ENCODE results near the gene CNTLN. TPM values are rescaled to one million over a fixed set of nuclear protein-coding genes. Genes with fewer than 3 reads are reported as not detected.

CNTLN gene
- polyA plus RNA-seq, 2 of the 4 experiments (the other 2 are of a cell fraction) = 8.5 to 11.9 TPM

GRCh38 chr9:17130291-17130690 is 4.5 kb upstream of the CNTLN start:
- Histone ChIP-seq H3K9me3 (no peaks in the 10 kb centered on the region), H3K27ac (no peak overlapping the region), H3K4me3 (no peak overlapping the region), H3K4me1 (peaks cover 5% of the 10 kb centered on the region), H3K4me2 (no peak overlapping the region)
- CTCF ChIA-PET = interaction anchor here (0.6 kb wide), 1 partner anchor 89 kb away, joined by 3 read pairs; no protein-coding TSS in a partner anchor
- WGBS (ENCODE audit: missing lambda C conversion rate) = 72% methylated on average over 4 of the region's 4 CpGs
- no peak for ATAC-seq
- POLR2A ChIA-PET = no interaction called here
- DNase-seq (ENCODE audit: low read depth in 1 of 2, low spot score in 1 of 2) = no peak
- FAIRE-seq = no peak
- no peak for TF ChIP-seq EHMT2 (IDR thresholded peaks at IDR 0.05; ENCODE audit: low read depth)

- Histone ChIP-seq H3K4me3 (no peak overlapping the region), H3K4me2 (no peak overlapping the region), H3K27ac (no peak overlapping the region), H3K9me3 (no peaks in the 10 kb centered on the region), H3K4me1 (peaks cover 5% of the 10 kb centered on the region)
- no peak for FAIRE-seq
- no peak for TF ChIP-seq SREBF2 (IDR thresholded peaks at IDR 0.05)
- no peak for TF ChIP-seq ZSCAN20 (CRISPR knock-in tag; IDR thresholded peaks at IDR 0.05)
- no peak for TF ChIP-seq RARB (CRISPR knock-in tag; IDR thresholded peaks at IDR 0.05)
- TF ChIP-seq PBX3 (IDR thresholded peaks at IDR 0.05) = no peak
- no peak for TF ChIP-seq CEBPB (IDR thresholded peaks at IDR 0.05)
- no peak for TF ChIP-seq CBX8 (IDR thresholded peaks at IDR 0.05)
- no peak for TF ChIP-seq MAZ (IDR thresholded peaks at IDR 0.05; ENCODE audit: borderline replicate concordance, low read depth, low read length)
- TF ChIP-seq MYC (IDR thresholded peaks at IDR 0.05; ENCODE audit: borderline replicate concordance, low read length) = no peak
- no peak for TF ChIP-seq MAX (IDR thresholded peaks at IDR 0.05)
- no peak for TF ChIP-seq NFE2L2 (conservative IDR thresholded peaks at IDR 0.05; ENCODE audit: low read length)
- no peak for TF ChIP-seq ZNF302 (CRISPR knock-in tag; IDR thresholded peaks at IDR 0.05)
- no peak for TF ChIP-seq USF2 (IDR thresholded peaks at IDR 0.05)
- TF ChIP-seq JUNB (IDR thresholded peaks at IDR 0.05) = no peak
- no peak for TF ChIP-seq CHD2 (IDR thresholded peaks at IDR 0.05; ENCODE audit: low read length, partially characterized antibody)
- TF ChIP-seq KDM5A (IDR thresholded peaks at IDR 0.05) = no peak
- TF ChIP-seq HEYL (CRISPR knock-in tag; IDR thresholded peaks at IDR 0.05) = no peak
- TF ChIP-seq EHMT2 (IDR thresholded peaks at IDR 0.05; ENCODE audit: low read depth) = no peak
- no peak for TF ChIP-seq POLR2AphosphoS2 (conservative IDR thresholded peaks at IDR 0.05; ENCODE audit: low read length)
- ChIA-PET POLR2A (no interaction called here), CTCF (interaction anchor here (0.6 kb wide), 1 partner anchor 88 kb away, joined by 3 read pairs; no protein-coding TSS in a partner anchor)
- no peak for DNase-seq (ENCODE audit: low read depth in 1 of 2, low spot score in 1 of 2)
- no peak for ATAC-seq
- WGBS (ENCODE audit: missing lambda C conversion rate) = 87% methylated on average over 2 of the region's 2 CpGs
Observed at GRCh38 chr9:17130725-17131124, 4.1 kb upstream of the CNTLN start.

GRCh38 chr9:17131494-17131893 is 3.3 kb upstream of the CNTLN start:
- peaks cover 5% of the 10 kb centered on the region for H3K4me1 ChIP-seq
- peak; percentile 81 for TF ChIP-seq MAFK (IDR thresholded peaks at IDR 0.05; ENCODE audit: partially characterized antibody)
- no peak for TF ChIP-seq RAD21 (conservative IDR thresholded peaks at IDR 0.05 in 1 of 2, IDR thresholded peaks at IDR 0.05 in 1 of 2)
- DNase-seq (ENCODE audit: low read depth in 1 of 2, low spot score in 1 of 2) (no peak), FAIRE-seq (no peak), ATAC-seq (no peak)
- H3K9me3 ChIP-seq = no peaks in the 10 kb centered on the region
- H3K27ac ChIP-seq = no peak overlapping the region
- POLR2A ChIA-PET = no interaction called here
- H3K4me2 ChIP-seq = no peak overlapping the region
- CTCF ChIA-PET = no interaction called here
- 24% methylated on average over 2 of the region's 2 CpGs for WGBS (ENCODE audit: missing lambda C conversion rate)
- H3K4me3 ChIP-seq = no peak overlapping the region
